ENCODE results near the gene ANAPC7. TPM values are rescaled to one million over a fixed set of nuclear protein-coding genes. Genes with fewer than 3 reads are reported as not detected.

The ANAPC7 gene
- total and polyA plus RNA-seq, 2 of the 13 experiments (the other 11 are each of a cell fraction or from before 2014, with no cell fraction given) = 40.0 to 69.1 TPM

DNA sequence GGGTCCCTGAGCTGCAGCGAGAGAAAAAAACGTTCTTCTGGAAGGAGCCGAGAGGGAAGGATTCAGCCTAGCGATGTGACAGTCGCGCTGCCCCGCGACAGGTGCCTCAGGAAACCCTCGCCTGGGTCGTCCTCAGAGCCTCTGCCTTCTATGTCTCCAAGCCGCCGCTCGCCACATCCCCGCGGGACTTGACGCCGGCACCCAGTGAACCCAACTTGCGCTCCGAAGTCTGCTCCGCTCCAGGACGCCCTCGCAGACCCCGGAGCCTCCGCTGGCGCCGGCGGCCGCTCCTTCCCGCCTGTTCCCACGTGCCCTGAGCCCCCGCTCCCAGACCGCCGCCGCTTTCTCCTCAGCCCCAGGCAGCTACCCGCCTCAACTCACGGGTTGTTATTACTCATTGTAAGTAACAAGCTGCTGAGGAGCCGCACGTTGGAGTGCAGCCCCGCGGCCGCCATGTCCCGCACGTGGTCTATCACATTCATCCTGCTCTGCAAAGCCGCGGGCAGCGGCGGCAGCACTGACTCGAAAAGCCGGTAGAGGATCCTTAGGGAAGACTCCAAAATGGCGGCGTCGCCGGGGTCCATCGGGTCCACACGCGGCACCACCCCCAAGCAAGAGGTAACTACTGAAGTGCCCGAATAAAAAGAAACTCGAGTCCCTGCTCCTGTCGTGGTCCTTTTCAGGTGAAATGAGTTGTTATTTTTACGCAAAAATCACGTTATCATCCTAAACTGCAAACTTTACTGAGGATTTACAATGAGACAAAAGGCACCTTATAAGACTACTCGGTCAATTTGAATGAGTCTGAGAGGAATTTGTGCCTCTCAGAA is at the start of gene ANAPC7 (continued):
- TF ChIP-seq SYNCRIP (IDR thresholded peaks at IDR 0.05; ENCODE audit: insufficient read depth, low read depth, low read length) (no peak), CREM (IDR thresholded peaks at IDR 0.05) (peak; percentile 57), CREM (CRISPR knock-in tag; IDR thresholded peaks at IDR 0.05) (no peak)
- TF ChIP-seq, protein P1, sequence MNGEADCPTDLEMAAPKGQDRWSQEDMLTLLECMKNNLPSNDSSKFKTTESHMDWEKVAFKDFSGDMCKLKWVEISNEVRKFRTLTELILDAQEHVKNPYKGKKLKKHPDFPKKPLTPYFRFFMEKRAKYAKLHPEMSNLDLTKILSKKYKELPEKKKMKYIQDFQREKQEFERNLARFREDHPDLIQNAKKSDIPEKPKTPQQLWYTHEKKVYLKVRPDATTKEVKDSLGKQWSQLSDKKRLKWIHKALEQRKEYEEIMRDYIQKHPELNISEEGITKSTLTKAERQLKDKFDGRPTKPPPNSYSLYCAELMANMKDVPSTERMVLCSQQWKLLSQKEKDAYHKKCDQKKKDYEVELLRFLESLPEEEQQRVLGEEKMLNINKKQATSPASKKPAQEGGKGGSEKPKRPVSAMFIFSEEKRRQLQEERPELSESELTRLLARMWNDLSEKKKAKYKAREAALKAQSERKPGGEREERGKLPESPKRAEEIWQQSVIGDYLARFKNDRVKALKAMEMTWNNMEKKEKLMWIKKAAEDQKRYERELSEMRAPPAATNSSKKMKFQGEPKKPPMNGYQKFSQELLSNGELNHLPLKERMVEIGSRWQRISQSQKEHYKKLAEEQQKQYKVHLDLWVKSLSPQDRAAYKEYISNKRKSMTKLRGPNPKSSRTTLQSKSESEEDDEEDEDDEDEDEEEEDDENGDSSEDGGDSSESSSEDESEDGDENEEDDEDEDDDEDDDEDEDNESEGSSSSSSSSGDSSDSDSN (CRISPR knock-in tag; IDR thresholded peaks at IDR 0.05) = peak; percentile 59; the same call in 1 of the 2 replicates
- TF ChIP-seq, protein P2, sequence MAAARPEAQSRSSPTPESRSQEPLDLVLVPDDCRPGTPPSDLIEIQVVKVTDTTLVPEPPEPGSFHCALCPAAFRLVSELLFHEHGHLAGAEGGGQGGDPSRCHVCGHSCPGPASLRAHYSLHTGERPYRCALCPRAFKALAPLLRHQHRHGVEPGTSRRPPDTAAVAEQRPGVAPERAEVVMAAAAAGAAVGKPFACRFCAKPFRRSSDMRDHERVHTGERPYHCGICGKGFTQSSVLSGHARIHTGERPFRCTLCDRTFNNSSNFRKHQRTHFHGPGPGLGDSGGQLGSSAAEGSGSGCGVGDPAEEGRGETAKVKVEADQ (CRISPR knock-in tag; IDR thresholded peaks at IDR 0.05; ENCODE audit: borderline replicate concordance) = no peak; the same call in 1 of the 2 replicates
- TF ChIP-seq, protein P3, sequence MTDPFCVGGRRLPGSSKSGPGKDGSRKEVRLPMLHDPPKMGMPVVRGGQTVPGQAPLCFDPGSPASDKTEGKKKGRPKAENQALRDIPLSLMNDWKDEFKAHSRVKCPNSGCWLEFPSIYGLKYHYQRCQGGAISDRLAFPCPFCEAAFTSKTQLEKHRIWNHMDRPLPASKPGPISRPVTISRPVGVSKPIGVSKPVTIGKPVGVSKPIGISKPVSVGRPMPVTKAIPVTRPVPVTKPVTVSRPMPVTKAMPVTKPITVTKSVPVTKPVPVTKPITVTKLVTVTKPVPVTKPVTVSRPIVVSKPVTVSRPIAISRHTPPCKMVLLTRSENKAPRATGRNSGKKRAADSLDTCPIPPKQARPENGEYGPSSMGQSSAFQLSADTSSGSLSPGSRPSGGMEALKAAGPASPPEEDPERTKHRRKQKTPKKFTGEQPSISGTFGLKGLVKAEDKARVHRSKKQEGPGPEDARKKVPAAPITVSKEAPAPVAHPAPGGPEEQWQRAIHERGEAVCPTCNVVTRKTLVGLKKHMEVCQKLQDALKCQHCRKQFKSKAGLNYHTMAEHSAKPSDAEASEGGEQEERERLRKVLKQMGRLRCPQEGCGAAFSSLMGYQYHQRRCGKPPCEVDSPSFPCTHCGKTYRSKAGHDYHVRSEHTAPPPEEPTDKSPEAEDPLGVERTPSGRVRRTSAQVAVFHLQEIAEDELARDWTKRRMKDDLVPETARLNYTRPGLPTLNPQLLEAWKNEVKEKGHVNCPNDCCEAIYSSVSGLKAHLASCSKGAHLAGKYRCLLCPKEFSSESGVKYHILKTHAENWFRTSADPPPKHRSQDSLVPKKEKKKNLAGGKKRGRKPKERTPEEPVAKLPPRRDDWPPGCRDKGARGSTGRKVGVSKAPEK (CRISPR knock-in tag; IDR thresholded peaks at IDR 0.05; ENCODE audit: borderline replicate concordance) = no peak
- TF ChIP-seq, protein P4, sequence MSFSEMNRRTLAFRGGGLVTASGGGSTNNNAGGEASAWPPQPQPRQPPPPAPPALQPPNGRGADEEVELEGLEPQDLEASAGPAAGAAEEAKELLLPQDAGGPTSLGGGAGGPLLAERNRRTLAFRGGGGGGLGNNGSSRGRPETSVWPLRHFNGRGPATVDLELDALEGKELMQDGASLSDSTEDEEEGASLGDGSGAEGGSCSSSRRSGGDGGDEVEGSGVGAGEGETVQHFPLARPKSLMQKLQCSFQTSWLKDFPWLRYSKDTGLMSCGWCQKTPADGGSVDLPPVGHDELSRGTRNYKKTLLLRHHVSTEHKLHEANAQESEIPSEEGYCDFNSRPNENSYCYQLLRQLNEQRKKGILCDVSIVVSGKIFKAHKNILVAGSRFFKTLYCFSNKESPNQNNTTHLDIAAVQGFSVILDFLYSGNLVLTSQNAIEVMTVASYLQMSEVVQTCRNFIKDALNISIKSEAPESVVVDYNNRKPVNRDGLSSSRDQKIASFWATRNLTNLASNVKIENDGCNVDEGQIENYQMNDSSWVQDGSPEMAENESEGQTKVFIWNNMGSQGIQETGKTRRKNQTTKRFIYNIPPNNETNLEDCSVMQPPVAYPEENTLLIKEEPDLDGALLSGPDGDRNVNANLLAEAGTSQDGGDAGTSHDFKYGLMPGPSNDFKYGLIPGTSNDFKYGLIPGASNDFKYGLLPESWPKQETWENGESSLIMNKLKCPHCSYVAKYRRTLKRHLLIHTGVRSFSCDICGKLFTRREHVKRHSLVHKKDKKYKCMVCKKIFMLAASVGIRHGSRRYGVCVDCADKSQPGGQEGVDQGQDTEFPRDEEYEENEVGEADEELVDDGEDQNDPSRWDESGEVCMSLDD (CRISPR knock-in tag; IDR thresholded peaks at IDR 0.05; ENCODE audit: borderline replicate concordance) = no peak; the same call in 1 of the 2 replicates
- TF ChIP-seq, protein P5, sequence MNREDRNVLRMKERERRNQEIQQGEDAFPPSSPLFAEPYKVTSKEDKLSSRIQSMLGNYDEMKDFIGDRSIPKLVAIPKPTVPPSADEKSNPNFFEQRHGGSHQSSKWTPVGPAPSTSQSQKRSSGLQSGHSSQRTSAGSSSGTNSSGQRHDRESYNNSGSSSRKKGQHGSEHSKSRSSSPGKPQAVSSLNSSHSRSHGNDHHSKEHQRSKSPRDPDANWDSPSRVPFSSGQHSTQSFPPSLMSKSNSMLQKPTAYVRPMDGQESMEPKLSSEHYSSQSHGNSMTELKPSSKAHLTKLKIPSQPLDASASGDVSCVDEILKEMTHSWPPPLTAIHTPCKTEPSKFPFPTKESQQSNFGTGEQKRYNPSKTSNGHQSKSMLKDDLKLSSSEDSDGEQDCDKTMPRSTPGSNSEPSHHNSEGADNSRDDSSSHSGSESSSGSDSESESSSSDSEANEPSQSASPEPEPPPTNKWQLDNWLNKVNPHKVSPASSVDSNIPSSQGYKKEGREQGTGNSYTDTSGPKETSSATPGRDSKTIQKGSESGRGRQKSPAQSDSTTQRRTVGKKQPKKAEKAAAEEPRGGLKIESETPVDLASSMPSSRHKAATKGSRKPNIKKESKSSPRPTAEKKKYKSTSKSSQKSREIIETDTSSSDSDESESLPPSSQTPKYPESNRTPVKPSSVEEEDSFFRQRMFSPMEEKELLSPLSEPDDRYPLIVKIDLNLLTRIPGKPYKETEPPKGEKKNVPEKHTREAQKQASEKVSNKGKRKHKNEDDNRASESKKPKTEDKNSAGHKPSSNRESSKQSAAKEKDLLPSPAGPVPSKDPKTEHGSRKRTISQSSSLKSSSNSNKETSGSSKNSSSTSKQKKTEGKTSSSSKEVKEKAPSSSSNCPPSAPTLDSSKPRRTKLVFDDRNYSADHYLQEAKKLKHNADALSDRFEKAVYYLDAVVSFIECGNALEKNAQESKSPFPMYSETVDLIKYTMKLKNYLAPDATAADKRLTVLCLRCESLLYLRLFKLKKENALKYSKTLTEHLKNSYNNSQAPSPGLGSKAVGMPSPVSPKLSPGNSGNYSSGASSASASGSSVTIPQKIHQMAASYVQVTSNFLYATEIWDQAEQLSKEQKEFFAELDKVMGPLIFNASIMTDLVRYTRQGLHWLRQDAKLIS (CRISPR knock-in tag; IDR thresholded peaks at IDR 0.05) = no peak
- TF ChIP-seq, protein P6, sequence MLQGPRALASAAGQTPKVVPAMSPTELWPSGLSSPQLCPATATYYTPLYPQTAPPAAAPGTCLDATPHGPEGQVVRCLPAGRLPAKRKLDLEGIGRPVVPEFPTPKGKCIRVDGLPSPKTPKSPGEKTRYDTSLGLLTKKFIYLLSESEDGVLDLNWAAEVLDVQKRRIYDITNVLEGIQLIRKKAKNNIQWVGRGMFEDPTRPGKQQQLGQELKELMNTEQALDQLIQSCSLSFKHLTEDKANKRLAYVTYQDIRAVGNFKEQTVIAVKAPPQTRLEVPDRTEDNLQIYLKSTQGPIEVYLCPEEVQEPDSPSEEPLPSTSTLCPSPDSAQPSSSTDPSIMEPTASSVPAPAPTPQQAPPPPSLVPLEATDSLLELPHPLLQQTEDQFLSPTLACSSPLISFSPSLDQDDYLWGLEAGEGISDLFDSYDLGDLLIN (CRISPR knock-in tag; IDR thresholded peaks at IDR 0.05; ENCODE audit: borderline replicate concordance) = no peak; the same call in 1 of the 2 replicates

Measured in HepG2 (cell line).